ENCODE data around the gene PGLYRP3.

PGLYRP3 gene

DNA sequence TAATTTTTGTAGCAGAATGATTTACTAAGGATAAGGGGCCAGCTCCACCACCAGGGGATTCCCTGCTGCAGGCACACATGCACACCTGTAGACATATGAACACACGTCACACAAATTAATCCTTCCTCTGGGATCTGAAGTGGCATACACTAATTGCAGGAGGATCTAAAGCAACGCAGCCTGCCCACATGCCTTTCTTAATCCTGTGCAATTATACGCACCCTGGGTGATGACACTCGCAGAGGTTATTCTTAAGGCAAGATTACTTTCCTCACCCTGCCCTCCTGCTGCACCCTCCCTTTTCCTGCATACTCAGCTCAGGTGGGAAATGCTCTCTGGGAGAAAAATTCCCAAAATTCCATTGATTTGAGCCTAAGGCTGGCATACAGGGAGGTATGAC lies 60.8 kb downstream of the PGLYRP3 start:
- no CpG with 5 or more reads among the region's 4 CpGs for WGBS (ENCODE audit: extremely low coverage, insufficient coverage, insufficient read length)
- Histone ChIP-seq H4K91ac (ENCODE audit: low read depth, low read length) (no peak overlapping the region), H4K8ac (ENCODE audit: low read depth, low read length) (no peak overlapping the region)

DNA sequence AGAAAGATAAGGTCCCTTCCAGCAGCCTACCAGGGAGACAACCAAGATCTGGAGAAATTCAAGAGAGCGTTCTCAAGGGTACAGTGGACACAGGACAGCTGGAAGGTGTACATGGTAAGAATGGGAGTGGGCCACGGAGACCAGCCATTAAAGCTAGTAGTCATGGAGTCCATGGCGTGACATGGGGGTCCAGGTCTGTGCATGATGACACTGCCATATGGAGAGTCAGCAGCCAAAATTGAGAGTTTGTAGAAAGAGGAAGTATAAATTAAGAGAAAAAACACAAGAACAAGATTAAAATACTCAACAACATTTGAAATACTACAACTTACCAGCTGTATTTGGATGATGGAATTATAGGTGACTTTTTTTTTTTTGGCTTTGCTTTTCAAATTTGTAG lies 61.2 kb downstream of the PGLYRP3 start:
- Histone ChIP-seq H2AK5ac (ENCODE audit: low read length) (no peak overlapping the region), H2BK120ac (ENCODE audit: insufficient read depth, low read length, poor library complexity) (no peak overlapping the region), H4K8ac (ENCODE audit: low read depth, low read length) (no peak overlapping the region), H3K79me2 (ENCODE audit: control insufficient read depth, insufficient read depth, low read length, poor library complexity) (no peaks in the 10 kb centered on the region), H2BK12ac (ENCODE audit: low read length) (no peak overlapping the region), H2AFZ (ENCODE audit: insufficient read depth, low read length, poor library complexity) (no peak overlapping the region), H3K9ac (ENCODE audit: low read length) (no peak overlapping the region), H3K36me3 (ENCODE audit: control insufficient read depth in 1 of 2, insufficient read depth in 2 of 2, low read length in 2 of 2) (no peaks in the 10 kb centered on the region), H3K27ac (ENCODE audit: low read depth, low read length) (no peak overlapping the region), H3K4me1 (ENCODE audit: control insufficient read depth in 1 of 2, insufficient read depth in 2 of 2, low read length in 2 of 2) (no peaks in the 10 kb centered on the region), H4K91ac (ENCODE audit: low read depth, low read length) (no peak overlapping the region), H3K23ac (ENCODE audit: low read length) (no peak overlapping the region), H3K9me3 (ENCODE audit: insufficient read depth, low read depth, low read length) (no peaks in the 10 kb centered on the region), H3K4ac (ENCODE audit: low read depth, low read length) (no peak overlapping the region), H3K4me2 (ENCODE audit: low read length) (no peak overlapping the region), H4K12ac (ENCODE audit: low read depth, low read length) (no peak overlapping the region), H3K79me1 (ENCODE audit: low read length) (no peaks in the 10 kb centered on the region), H3K14ac (ENCODE audit: low read length) (no peak overlapping the region), H3K4me3 (ENCODE audit: low read depth, low read length) (no peak overlapping the region), H3K18ac (ENCODE audit: low read length) (no peak overlapping the region), H3K27me3 (ENCODE audit: insufficient read depth, low read length) (no peaks in the 10 kb centered on the region), H2BK5ac (ENCODE audit: low read depth, low read length, poor library complexity) (no peak overlapping the region)
- DNase-seq, result no peak
- no CpG with 5 or more reads among the region's 3 CpGs for WGBS (ENCODE audit: extremely low coverage, insufficient coverage, insufficient read length)

More for the DNA sequence above, 60.8 kb downstream of the PGLYRP3 start:
- H3K18ac ChIP-seq (ENCODE audit: low read length), result no peak overlapping the region
- no peaks in the 10 kb centered on the region for H3K79me1 ChIP-seq (ENCODE audit: low read length)
- no peak overlapping the region for H3K14ac ChIP-seq (ENCODE audit: low read length)
- H3K4me3 ChIP-seq (ENCODE audit: low read depth, low read length), result no peak overlapping the region
- no peak overlapping the region for H3K4me2 ChIP-seq (ENCODE audit: low read length)
- no peak overlapping the region for H2BK120ac ChIP-seq (ENCODE audit: insufficient read depth, low read length, poor library complexity)
- H3K23ac ChIP-seq (ENCODE audit: low read length), result no peak overlapping the region
- H3K9ac ChIP-seq (ENCODE audit: low read length), result no peak overlapping the region
- no peak for DNase-seq
- H3K4ac ChIP-seq (ENCODE audit: low read depth, low read length), result no peak overlapping the region
- H3K4me1 ChIP-seq (ENCODE audit: control insufficient read depth in 1 of 2, insufficient read depth in 2 of 2, low read length in 2 of 2), result no peaks in the 10 kb centered on the region
- no peak overlapping the region for H2BK12ac ChIP-seq (ENCODE audit: low read length)
- no peak overlapping the region for H3K27ac ChIP-seq (ENCODE audit: low read depth, low read length)
- H2BK5ac ChIP-seq (ENCODE audit: low read depth, low read length, poor library complexity), result no peak overlapping the region
- H3K27me3 ChIP-seq (ENCODE audit: insufficient read depth, low read length), result no peaks in the 10 kb centered on the region
- H3K9me3 ChIP-seq (ENCODE audit: insufficient read depth, low read depth, low read length), result no peaks in the 10 kb centered on the region
- no peak overlapping the region for H4K12ac ChIP-seq (ENCODE audit: low read depth, low read length)
- no peaks in the 10 kb centered on the region for H3K79me2 ChIP-seq (ENCODE audit: control insufficient read depth, insufficient read depth, low read length, poor library complexity)
- no peaks in the 10 kb centered on the region for H3K36me3 ChIP-seq (ENCODE audit: control insufficient read depth in 1 of 2, insufficient read depth in 2 of 2, low read length in 2 of 2)
- H2AK5ac ChIP-seq (ENCODE audit: low read length), result no peak overlapping the region
- no peak overlapping the region for H2AFZ ChIP-seq (ENCODE audit: insufficient read depth, low read length, poor library complexity)

DNA sequence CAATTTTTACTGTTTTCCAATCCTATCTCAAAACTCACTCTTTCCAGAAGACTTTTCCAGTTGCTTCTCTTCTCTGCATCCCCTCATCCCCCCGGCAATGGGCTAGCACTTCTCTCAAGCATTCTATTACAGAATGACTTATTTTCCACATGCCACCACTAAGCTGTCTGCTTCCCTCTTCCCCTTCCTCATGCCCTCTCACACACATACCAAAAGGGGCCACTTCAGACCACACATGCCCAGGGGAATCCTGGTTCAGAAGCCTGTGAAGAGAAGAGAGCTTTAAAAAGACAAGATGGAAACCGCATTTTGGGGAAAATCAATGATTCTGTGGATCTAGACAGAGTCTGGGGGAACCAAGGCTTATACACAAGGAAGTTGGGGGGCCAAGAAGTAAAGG lies 61.7 kb downstream of the PGLYRP3 start:
- Histone ChIP-seq H3K18ac (ENCODE audit: low read length) (no peak overlapping the region), H3K79me1 (ENCODE audit: low read length) (no peaks in the 10 kb centered on the region), H4K91ac (ENCODE audit: low read depth, low read length) (no peak overlapping the region), H3K23ac (ENCODE audit: low read length) (no peak overlapping the region), H3K9ac (ENCODE audit: low read length) (no peak overlapping the region), H3K27me3 (ENCODE audit: insufficient read depth, low read length) (no peaks in the 10 kb centered on the region), H3K4ac (ENCODE audit: low read depth, low read length) (no peak overlapping the region), H3K4me1 (ENCODE audit: control insufficient read depth in 1 of 2, insufficient read depth in 2 of 2, low read length in 2 of 2) (no peaks in the 10 kb centered on the region), H4K8ac (ENCODE audit: low read depth, low read length) (no peak overlapping the region), H2BK120ac (ENCODE audit: insufficient read depth, low read length, poor library complexity) (no peak overlapping the region), H2AK5ac (ENCODE audit: low read length) (no peak overlapping the region), H3K9me3 (ENCODE audit: insufficient read depth, low read depth, low read length) (no peaks in the 10 kb centered on the region), H2BK5ac (ENCODE audit: low read depth, low read length, poor library complexity) (no peak overlapping the region), H3K36me3 (ENCODE audit: control insufficient read depth in 1 of 2, insufficient read depth in 2 of 2, low read length in 2 of 2) (no peaks in the 10 kb centered on the region), H3K4me2 (ENCODE audit: low read length) (no peak overlapping the region), H3K4me3 (ENCODE audit: low read depth, low read length) (no peak overlapping the region), H3K27ac (ENCODE audit: low read depth, low read length) (no peak overlapping the region), H2AFZ (ENCODE audit: insufficient read depth, low read length, poor library complexity) (no peak overlapping the region), H3K79me2 (ENCODE audit: control insufficient read depth, insufficient read depth, low read length, poor library complexity) (no peaks in the 10 kb centered on the region), H2BK12ac (ENCODE audit: low read length) (no peak overlapping the region), H3K14ac (ENCODE audit: low read length) (no peak overlapping the region), H4K12ac (ENCODE audit: low read depth, low read length) (no peak overlapping the region)
- no CpG with 5 or more reads among the region's 2 CpGs for WGBS (ENCODE audit: extremely low coverage, insufficient coverage, insufficient read length)
- no peak for DNase-seq

DNA sequence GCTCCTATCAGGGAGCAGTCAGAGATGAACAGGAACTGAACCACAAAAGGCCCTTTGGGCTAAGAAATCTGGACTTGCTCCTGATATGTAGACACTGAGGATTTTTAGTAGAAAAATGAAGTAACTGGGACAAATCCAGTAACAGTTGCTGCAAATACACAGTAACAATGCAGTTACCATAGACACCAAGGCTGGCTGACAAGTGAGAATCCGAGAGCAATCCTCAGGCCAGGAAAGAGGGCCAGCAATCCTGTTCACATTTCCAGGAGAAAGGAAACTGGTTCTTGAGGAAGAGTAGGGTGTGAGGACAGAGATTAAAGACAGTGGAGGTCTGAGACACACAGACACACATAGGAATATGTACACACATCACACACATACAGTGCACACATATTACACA lies 62.6 kb downstream of the PGLYRP3 start:
- no peak overlapping the region for H2AFZ ChIP-seq (ENCODE audit: insufficient read depth, low read length, poor library complexity)
- no peak overlapping the region for H4K91ac ChIP-seq (ENCODE audit: low read depth, low read length)
- H3K9ac ChIP-seq (ENCODE audit: low read length), result no peak overlapping the region
- no peak overlapping the region for H4K12ac ChIP-seq (ENCODE audit: low read depth, low read length)
- no peak overlapping the region for H3K18ac ChIP-seq (ENCODE audit: low read length)
- H2BK120ac ChIP-seq (ENCODE audit: insufficient read depth, low read length, poor library complexity), result no peak overlapping the region
- no peak overlapping the region for H3K23ac ChIP-seq (ENCODE audit: low read length)
- WGBS (ENCODE audit: extremely low coverage, insufficient coverage, insufficient read length), result no CpG with 5 or more reads among the region's 1 CpG
- no peaks in the 10 kb centered on the region for H3K4me1 ChIP-seq (ENCODE audit: control insufficient read depth in 1 of 2, insufficient read depth in 2 of 2, low read length in 2 of 2)
- H3K4me2 ChIP-seq (ENCODE audit: low read length), result no peak overlapping the region
- H3K36me3 ChIP-seq (ENCODE audit: control insufficient read depth in 1 of 2, insufficient read depth in 2 of 2, low read length in 2 of 2), result no peaks in the 10 kb centered on the region
- H4K8ac ChIP-seq (ENCODE audit: low read depth, low read length), result no peak overlapping the region
- H3K27me3 ChIP-seq (ENCODE audit: insufficient read depth, low read length), result no peaks in the 10 kb centered on the region
- DNase-seq, result no peak
- H2AK5ac ChIP-seq (ENCODE audit: low read length), result no peak overlapping the region
- H3K4me3 ChIP-seq (ENCODE audit: low read depth, low read length), result no peak overlapping the region
- H3K9me3 ChIP-seq (ENCODE audit: insufficient read depth, low read depth, low read length), result no peaks in the 10 kb centered on the region
- H2BK12ac ChIP-seq (ENCODE audit: low read length), result no peak overlapping the region
- no peaks in the 10 kb centered on the region for H3K79me2 ChIP-seq (ENCODE audit: control insufficient read depth, insufficient read depth, low read length, poor library complexity)
- no peak overlapping the region for H2BK5ac ChIP-seq (ENCODE audit: low read depth, low read length, poor library complexity)
- no peaks in the 10 kb centered on the region for H3K79me1 ChIP-seq (ENCODE audit: low read length)
- no peak overlapping the region for H3K27ac ChIP-seq (ENCODE audit: low read depth, low read length)
- H3K4ac ChIP-seq (ENCODE audit: low read depth, low read length), result no peak overlapping the region
- no peak overlapping the region for H3K14ac ChIP-seq (ENCODE audit: low read length)
